Spleen (tissue), 11 donors: Measurements from ENCODE around the gene YAP1. TPM values are rescaled to one million over a fixed set of nuclear protein-coding genes. Genes with fewer than 3 reads are reported as not detected.

Experiments used
- DNase-seq: peaks from one replicate; pipeline ENCODE4 v3.0.0-alpha.2; 2020
- H3K27ac ChIP-seq, 8 donors: fragments of 200-600 bp; sonication (generic) in 7 of 8; 1 replicate in 4 of 8; 2 replicates in 4 of 8; pipeline versions ENCODE4 v1.5.0 to v1.8.0; 2016 to 2021; ENCODE audit warnings: inconsistent platforms in 4 of 8, mild to moderate bottlenecking in 4 of 8, moderate library complexity in 1 of 8
- H3K27me3 ChIP-seq, 7 donors: fragments of 200-600 bp; sonication (generic) in 6 of 7; replicated peaks in 1 of 7; 1 replicate in 4 of 7; 2 replicates in 3 of 7; pipeline versions ENCODE4 v1.5.0 to v1.8.0; 2016 to 2021; ENCODE audit warnings: inconsistent platforms in 3 of 7, mild to moderate bottlenecking in 1 of 7
- H3K36me3 ChIP-seq, 6 donors: fragments of 200-600 bp; sonication (generic) in 5 of 6; 1 replicate in 4 of 6; 2 replicates in 2 of 6; pipeline versions ENCODE4 v1.5.0 to v1.8.0; 2016 to 2021; ENCODE audit warnings: inconsistent platforms in 2 of 6
- H3K4me1 ChIP-seq, 6 donors: fragments of 200-600 bp; sonication (generic) in 5 of 6; 1 replicate in 3 of 6; 2 replicates in 3 of 6; pipeline versions ENCODE4 v1.5.0 to v1.8.0; 2016 to 2021; ENCODE audit warnings: inconsistent platforms in 3 of 6
- H3K4me3 ChIP-seq, 8 donors: fragments of 200-600 bp; sonication (generic) in 7 of 8; 1 replicate in 4 of 8; 2 replicates in 4 of 8; pipeline versions ENCODE4 v1.5.0 to v1.8.0; 2016 to 2021; ENCODE audit warnings: inconsistent platforms in 4 of 8, mild to moderate bottlenecking in 4 of 8, moderate library complexity in 2 of 8
- H3K9me3 ChIP-seq, 8 donors: fragments of 200-600 bp; sonication (generic) in 7 of 8; 1 replicate in 4 of 8; 2 replicates in 4 of 8; pipeline versions ENCODE4 v1.5.0 to v1.8.0; 2016 to 2021; ENCODE audit warnings: inconsistent platforms in 4 of 8
- CTCF ChIP-seq, 11 experiments: fragments of 200-600 bp in 7 of 11; fragments of 450-650 bp in 4 of 11; sonication (generic) in 4 of 11; IDR thresholded peaks in 8 of 11; conservative IDR thresholded peaks in 3 of 11; 1 replicate in 7 of 11; 2 replicates in 4 of 11; pipeline versions ENCODE4 v1.4.0 to v1.8.0; 2016 to 2021; ENCODE audit warnings: antibody characterized with exemption in 11 of 11, inconsistent platforms in 4 of 11, mild to moderate bottlenecking in 1 of 11
- POLR2A ChIP-seq, 3 donors: fragments of 450-650 bp; IDR thresholded peaks; one replicate each; pipeline ENCODE4 v1.5.1; 2017; ENCODE audit warnings: antibody characterized with exemption in 3 of 3, mild to moderate bottlenecking in 1 of 3
- POLR2AphosphoS5 ChIP-seq, 3 donors: sonication (generic); formaldehyde crosslinking; IDR thresholded peaks; one replicate each; pipeline ENCODE4 v1.5.1; 2017; ENCODE audit warnings: antibody characterized with exemption in 3 of 3
- WGBS, 5 donors: extraction: QIAGEN DNeasy Blood & Tissue Kit in 3 of 5; methylation state at CpG; one replicate each; pipeline versions ENCODE4 v1.1.5 to v1.1.7; 2013 to 2018; 5-methylcytosine and 5-hydroxymethylcytosine counted together
- intact Hi-C: fragments of 100-400 bp; cut with DNase I; formaldehyde crosslinking; loops from one replicate; pipeline ENCODE4 v1.15.0; 2023; ENCODE audit warnings: low total_unique reads
- polyA plus RNA-seq, 3 donors: library from polyadenylated mRNA; stranded (reverse); fragments of 200-250 nt; gene quantifications; one replicate each; pipeline ENCODE4 v1.2.1, GENCODE V29; 2013
- total RNA-seq, 7 donors: library from RNA; depleted of rRNA in 3 of 7; stranded (reverse); fragments of >200 nt in 3 of 7; fragmentation: NEBNext Ultra II Directional in 4 of 7; extraction: Animal tissue kit (Norgen Biotek cat#: 25700) in 4 of 7; gene quantifications; one replicate each; pipeline versions ENCODE4 v1.1.0 to v1.2.1, GENCODE V29; 2016 to 2021
- donor health status: healthy with polysubstance abuse.
- donor health status: DM: no; HTN: no; CAD: no; lungs with moderate emphysema.
- donor health status: DM: no; HTN: no; CAD: no.
- donor health status: Bipolar disorder and iron deficiency.
- donor health status: healthy.
- donor health status: DM: no; HTN: no; CAD: no.
- donor health status: DM: yes; HTN: yes; CAD: no.

YAP1 gene
- total and polyA plus RNA-seq, 10 donors, result 4.9 to 37.3 (median 31.4) TPM

- H3K27me3 ChIP-seq, result peaks cover 0 to 97% (median 41%) of the 10 kb centered on the region in 7 donors
- H3K4me3 ChIP-seq, result peak overlapping the region; percentile 57 to 91 (median 68)
- no peaks in the 10 kb centered on the region for H3K9me3 ChIP-seq
- WGBS, 5 donors, result 4 to 10% (median 5%) methylated on average over 20 of the region's 20 CpGs
- TF ChIP-seq POLR2A (IDR thresholded peaks at IDR 0.05) (no peak), CTCF (IDR thresholded peaks at IDR 0.05 in 8 of 11, conservative IDR thresholded peaks at IDR 0.05 in 3 of 11) (no peak), POLR2AphosphoS5 (IDR thresholded peaks at IDR 0.05) (no peak)
- no peaks in the 10 kb centered on the region for H3K36me3 ChIP-seq
- peak overlapping the region; percentile 44 to 90 (median 87) for H3K27ac ChIP-seq
- intact Hi-C loops, result no loop called here
- H3K4me1 ChIP-seq, result peaks cover 3 to 37% (median 19%) of the 10 kb centered on the region in 6 donors
- DNase-seq, result no peak
Measured at GRCh38 chr11:102111787-102112508, 1.7 kb downstream of the YAP1 start.

GRCh38 chr11:102112509-102112821 lies 2.2 kb downstream of the YAP1 start:
- Histone ChIP-seq H3K27ac (peak overlapping the region in 7 of 8 donors; percentile 86 to 90 (median 87)), H3K4me3 (peak overlapping the region in 6 of 8 donors; percentile 57 to 91 (median 74)), H3K4me1 (peaks cover 3 to 39% (median 21%) of the 10 kb centered on the region in 6 donors), H3K9me3 (no peaks in the 10 kb centered on the region), H3K36me3 (no peaks in the 10 kb centered on the region), H3K27me3 (peaks cover 0 to 94% (median 41%) of the 10 kb centered on the region in 7 donors)
- 19 to 32% (median 24%) methylated on average over 5 of the region's 5 CpGs for WGBS, 5 donors
- DNase-seq, result no peak
- intact Hi-C loops, result no loop called here
- TF ChIP-seq POLR2A (IDR thresholded peaks at IDR 0.05) (no peak), POLR2AphosphoS5 (IDR thresholded peaks at IDR 0.05) (no peak), CTCF (IDR thresholded peaks at IDR 0.05 in 8 of 11, conservative IDR thresholded peaks at IDR 0.05 in 3 of 11) (no peak)

- H3K36me3 ChIP-seq, result no peaks in the 10 kb centered on the region
- WGBS, 5 donors, result 73 to 82% (median 78%) methylated on average over 4 of the region's 4 CpGs
- no peak overlapping the region for H3K4me3 ChIP-seq
- H3K4me1 ChIP-seq, result peaks cover 8 to 45% (median 31%) of the 10 kb centered on the region in 6 donors
- H3K27ac ChIP-seq, result no peak overlapping the region
- no peak for TF ChIP-seq CTCF (IDR thresholded peaks at IDR 0.05 in 8 of 11, conservative IDR thresholded peaks at IDR 0.05 in 3 of 11)
- TF ChIP-seq POLR2AphosphoS5 (IDR thresholded peaks at IDR 0.05), result no peak
- intact Hi-C loops, result no loop called here
- no peaks in the 10 kb centered on the region for H3K9me3 ChIP-seq
- peaks cover 0 to 85% (median 41%) of the 10 kb centered on the region in 7 donors for H3K27me3 ChIP-seq
- no peak for DNase-seq
Measured at GRCh38 chr11:102114032-102114431, 3.8 kb downstream of the YAP1 start.

GRCh38 chr11:102115557-102115956 lies 5.3 kb downstream of the YAP1 start:
- intact Hi-C loops, result no loop called here
- peaks cover 0 to 81% (median 40%) of the 10 kb centered on the region in 7 donors for H3K27me3 ChIP-seq
- no peaks in the 10 kb centered on the region for H3K36me3 ChIP-seq
- no peak for TF ChIP-seq POLR2AphosphoS5 (IDR thresholded peaks at IDR 0.05)
- no peak for TF ChIP-seq POLR2A (IDR thresholded peaks at IDR 0.05)
- no peak for TF ChIP-seq CTCF (IDR thresholded peaks at IDR 0.05 in 8 of 11, conservative IDR thresholded peaks at IDR 0.05 in 3 of 11)
- DNase-seq, result no peak
- H3K9me3 ChIP-seq, result no peaks in the 10 kb centered on the region
- H3K27ac ChIP-seq, result no peak overlapping the region
- peaks cover 5 to 29% (median 24%) of the 10 kb centered on the region in 6 donors for H3K4me1 ChIP-seq
- H3K4me3 ChIP-seq, result no peak overlapping the region
